Endodermal cell (in vitro differentiated cells): ENCODE measurements around the gene MYH6. TPM values are rescaled to one million over a fixed set of nuclear protein-coding genes. Genes with fewer than 3 reads are reported as not detected.

Experiments
- DNase-seq: peaks from one replicate; pipeline ENCODE4 v3.0.0-alpha.2; 2017
- H3K27ac ChIP-seq: 2 replicates; pipeline ENCODE4 v1.5.1; 2013; ENCODE audit warnings: mild to moderate bottlenecking, low read depth, low read length, moderate library complexity
- H3K27me3 ChIP-seq: 2 replicates; pipeline ENCODE4 v1.6.1; 2013; ENCODE audit warnings: mild to moderate bottlenecking, low read length, moderate library complexity; ENCODE audit not compliant: insufficient read depth, control insufficient read depth, poor library complexity, severe bottlenecking
- H3K36me3 ChIP-seq: 2 replicates; pipeline ENCODE4 v1.7.0; 2013; ENCODE audit warnings: mild to moderate bottlenecking, low read length, moderate library complexity; ENCODE audit not compliant: control insufficient read depth, insufficient read depth
- H3K4me1 ChIP-seq: one replicate; pipeline ENCODE4 v1.7.0; 2013; ENCODE audit warnings: low read length; ENCODE audit not compliant: control insufficient read depth, insufficient read depth
- H3K4me3 ChIP-seq: 2 replicates; pipeline ENCODE4 v1.5.1; 2013; ENCODE audit warnings: mild to moderate bottlenecking, low read length, moderate library complexity
- H3K9ac ChIP-seq: 2 replicates; pipeline ENCODE4 v1.6.1; 2013; ENCODE audit warnings: mild to moderate bottlenecking, low read length, moderate library complexity; ENCODE audit not compliant: poor library complexity, severe bottlenecking; ENCODE audit errors: extremely low read depth
- H3K9me3 ChIP-seq: 2 replicates; pipeline ENCODE4 v1.6.1; 2013; ENCODE audit warnings: mild to moderate bottlenecking, low read length, moderate library complexity; ENCODE audit not compliant: control insufficient read depth
- H3K27ac Mint-ChIP-seq: 2 replicates; pipeline ENCODE4 v1.8.0; 2020; ENCODE audit warnings: mixed read lengths
- H3K27me3 Mint-ChIP-seq: 2 replicates; pipeline ENCODE4 v1.8.0; 2021; ENCODE audit warnings: mild to moderate bottlenecking, mixed read lengths; ENCODE audit not compliant: insufficient read depth
- H3K36me3 Mint-ChIP-seq: 2 replicates; pipeline ENCODE4 v1.8.0; 2020; ENCODE audit warnings: low read depth, mixed read lengths
- H3K4me1 Mint-ChIP-seq: 2 replicates; pipeline ENCODE4 v1.8.0; 2020; ENCODE audit warnings: mixed read lengths
- H3K4me3 Mint-ChIP-seq: 2 replicates; pipeline ENCODE4 v1.8.0; 2020; ENCODE audit warnings: mild to moderate bottlenecking, moderate library complexity, mixed read lengths
- H3K9me3 Mint-ChIP-seq: 2 replicates; pipeline ENCODE4 v1.8.0; 2020; ENCODE audit warnings: mild to moderate bottlenecking, mixed read lengths
- WGBS, 2 experiments: methylation state at CpG; one replicate each; pipeline versions ENCODE4 v1.1.5 to v1.1.7; 2013; ENCODE audit warnings: missing lambda C conversion rate in 2 of 2, mixed read lengths in 1 of 2; ENCODE audit not compliant: insufficient coverage in 1 of 2, insufficient read length in 1 of 2; 5-methylcytosine and 5-hydroxymethylcytosine counted together
- total RNA-seq, 2 donors: library from RNA; stranded (reverse); fragmentation: NEBNext Ultra II Directional in 1 of 2; extraction: Animal tissue kit (Norgen Biotek cat#: 25700) in 1 of 2; gene quantifications; 2 replicates in 1 of 2; 3 replicates in 1 of 2; pipeline ENCODE4 v1.2.1, GENCODE V29; 2021
- TF ChIP-seq, protein P1 (sequence below): fragments of 200-600 bp; sonication (generic); conservative IDR thresholded peaks from 2 replicates; pipeline ENCODE4 v1.5.0; 2021; ENCODE audit warnings: antibody characterized with exemption, mild to moderate bottlenecking

Gene MYH6
- total RNA-seq, 2 donors from 2014 or later, result not detected

DNA sequence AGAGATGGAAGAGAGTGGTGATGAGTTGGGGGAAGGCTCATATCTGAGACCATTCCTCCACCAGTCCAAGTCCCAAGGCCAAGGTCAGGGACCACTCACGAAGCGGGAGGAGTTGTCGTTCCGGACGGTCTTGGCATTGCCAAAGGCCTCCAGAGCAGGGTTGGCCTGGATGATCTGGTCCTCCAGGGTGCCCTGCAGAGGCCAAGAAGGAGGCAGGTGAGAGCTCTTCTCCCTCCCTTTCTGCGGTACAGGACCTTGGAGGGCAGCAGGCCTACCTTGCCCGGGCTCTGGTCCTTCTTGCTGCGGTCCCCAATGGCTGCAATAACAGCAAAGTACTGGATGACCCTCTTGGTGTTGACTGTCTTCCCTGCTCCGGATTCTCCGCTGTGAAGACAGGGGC is 23.4 kb upstream of the MYH6 start:
- H3K36me3 Mint-ChIP-seq, result no peaks in the 10 kb centered on the region
- Histone ChIP-seq H3K36me3 (no peaks in the 10 kb centered on the region), H3K27me3 (peaks cover 11% of the 10 kb centered on the region), H3K9me3 (no peaks in the 10 kb centered on the region), H3K4me3 (no peak overlapping the region), H3K27ac (no peak overlapping the region), H3K4me1 (peaks cover 12% of the 10 kb centered on the region), H3K9ac (no peak overlapping the region)
- no peaks in the 10 kb centered on the region for H3K4me1 Mint-ChIP-seq
- H3K27ac Mint-ChIP-seq, result no peak overlapping the region
- TF ChIP-seq, protein P1, sequence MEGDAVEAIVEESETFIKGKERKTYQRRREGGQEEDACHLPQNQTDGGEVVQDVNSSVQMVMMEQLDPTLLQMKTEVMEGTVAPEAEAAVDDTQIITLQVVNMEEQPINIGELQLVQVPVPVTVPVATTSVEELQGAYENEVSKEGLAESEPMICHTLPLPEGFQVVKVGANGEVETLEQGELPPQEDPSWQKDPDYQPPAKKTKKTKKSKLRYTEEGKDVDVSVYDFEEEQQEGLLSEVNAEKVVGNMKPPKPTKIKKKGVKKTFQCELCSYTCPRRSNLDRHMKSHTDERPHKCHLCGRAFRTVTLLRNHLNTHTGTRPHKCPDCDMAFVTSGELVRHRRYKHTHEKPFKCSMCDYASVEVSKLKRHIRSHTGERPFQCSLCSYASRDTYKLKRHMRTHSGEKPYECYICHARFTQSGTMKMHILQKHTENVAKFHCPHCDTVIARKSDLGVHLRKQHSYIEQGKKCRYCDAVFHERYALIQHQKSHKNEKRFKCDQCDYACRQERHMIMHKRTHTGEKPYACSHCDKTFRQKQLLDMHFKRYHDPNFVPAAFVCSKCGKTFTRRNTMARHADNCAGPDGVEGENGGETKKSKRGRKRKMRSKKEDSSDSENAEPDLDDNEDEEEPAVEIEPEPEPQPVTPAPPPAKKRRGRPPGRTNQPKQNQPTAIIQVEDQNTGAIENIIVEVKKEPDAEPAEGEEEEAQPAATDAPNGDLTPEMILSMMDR, result no peak
- peaks cover 43% of the 10 kb centered on the region for H3K27me3 Mint-ChIP-seq
- no peak for DNase-seq
- no peaks in the 10 kb centered on the region for H3K9me3 Mint-ChIP-seq
- 92 to 98% methylated on average over 5 to 10 of the region's 10 CpGs for WGBS, 2 experiments
- H3K4me3 Mint-ChIP-seq, result no peak overlapping the region

DNA sequence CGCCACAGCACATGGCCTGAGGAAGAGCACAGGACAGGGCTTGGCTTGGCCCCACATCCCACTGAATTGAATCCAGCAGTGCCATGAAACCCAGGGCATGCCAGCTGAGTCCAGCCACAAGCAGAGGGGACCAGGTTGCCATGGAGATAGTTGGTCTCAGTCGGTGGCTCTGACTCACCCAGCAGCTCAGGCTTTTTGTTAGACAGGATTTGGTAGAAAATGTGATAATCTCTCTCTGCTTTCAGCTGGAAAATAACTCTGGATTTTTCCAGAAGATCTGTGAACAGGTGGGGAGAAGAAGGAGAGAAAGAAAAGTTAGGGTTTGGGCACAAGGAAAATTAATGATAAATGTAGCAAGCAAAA is 22.6 kb upstream of the MYH6 start:
- Histone ChIP-seq H3K4me3 (no peak overlapping the region), H3K27ac (no peak overlapping the region), H3K4me1 (peaks cover 4% of the 10 kb centered on the region), H3K36me3 (no peaks in the 10 kb centered on the region), H3K9ac (no peak overlapping the region), H3K27me3 (peaks cover 11% of the 10 kb centered on the region), H3K9me3 (no peaks in the 10 kb centered on the region)
- Mint-ChIP-seq H3K27ac (no peak overlapping the region), H3K27me3 (peaks cover 43% of the 10 kb centered on the region), H3K4me3 (no peak overlapping the region), H3K9me3 (no peaks in the 10 kb centered on the region), H3K4me1 (no peaks in the 10 kb centered on the region), H3K36me3 (no peaks in the 10 kb centered on the region)
- TF ChIP-seq, protein P1, result no peak
- DNase-seq, result no peak
- WGBS, 2 experiments, result 53 to 62% methylated on average over 2 of the region's 2 CpGs

DNA sequence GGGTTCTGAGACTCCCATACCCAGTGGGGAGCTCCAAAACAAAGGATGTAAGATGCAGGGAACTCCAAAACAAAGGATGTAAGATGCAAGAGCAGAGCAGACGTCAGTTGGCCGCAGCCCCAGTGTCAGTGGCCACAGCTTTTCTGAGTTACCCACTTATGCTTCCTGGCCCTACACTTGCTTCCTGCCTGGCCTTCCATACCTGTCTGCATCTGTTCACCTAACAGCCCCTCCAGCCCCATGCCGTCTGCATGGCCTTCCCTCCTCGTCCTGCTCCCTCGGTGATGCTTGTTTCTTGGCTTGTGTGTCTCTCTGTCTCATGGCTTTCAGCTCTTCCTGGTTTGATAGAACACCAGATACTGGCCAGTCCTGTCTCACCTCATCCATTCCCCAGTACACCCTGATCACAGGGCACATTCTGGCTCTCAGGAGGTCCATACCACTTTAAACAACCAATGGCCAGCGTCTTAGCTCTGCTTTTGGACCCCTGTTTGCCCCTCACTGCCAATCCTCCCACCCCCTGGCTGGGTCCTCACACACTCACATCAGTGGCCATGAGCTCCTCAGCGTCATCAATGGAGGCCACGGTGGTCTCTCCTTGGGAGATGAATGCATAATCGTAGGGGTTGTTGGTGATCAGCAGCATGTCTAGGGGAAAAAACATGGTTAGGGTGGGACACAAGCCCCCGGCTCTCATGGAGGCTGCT is 22.1 kb upstream of the MYH6 start:
- Mint-ChIP-seq H3K4me1 (peaks cover 2% of the 10 kb centered on the region), H3K9me3 (no peaks in the 10 kb centered on the region), H3K27me3 (peaks cover 43% of the 10 kb centered on the region), H3K27ac (no peak overlapping the region), H3K4me3 (no peak overlapping the region), H3K36me3 (no peaks in the 10 kb centered on the region)
- no peak overlapping the region for H3K9ac ChIP-seq
- TF ChIP-seq, protein P1, result no peak
- no peaks in the 10 kb centered on the region for H3K4me1 ChIP-seq
- no peak for DNase-seq
- no peak overlapping the region for H3K27ac ChIP-seq
- WGBS, 2 experiments, result 87 to 97% methylated on average over 5 to 10 of the region's 10 CpGs
- no peaks in the 10 kb centered on the region for H3K36me3 ChIP-seq
- H3K27me3 ChIP-seq, result peaks cover 11% of the 10 kb centered on the region
- H3K4me3 ChIP-seq, result no peak overlapping the region
- no peaks in the 10 kb centered on the region for H3K9me3 ChIP-seq
